ENCODE measurements around the gene BMP8A.
"Not testable (repeated sequence)": the region's sequence is repeated elsewhere in the genome, so short reads cannot be mapped to it uniquely, and the experiment has no call there.

BMP8A gene

DNA sequence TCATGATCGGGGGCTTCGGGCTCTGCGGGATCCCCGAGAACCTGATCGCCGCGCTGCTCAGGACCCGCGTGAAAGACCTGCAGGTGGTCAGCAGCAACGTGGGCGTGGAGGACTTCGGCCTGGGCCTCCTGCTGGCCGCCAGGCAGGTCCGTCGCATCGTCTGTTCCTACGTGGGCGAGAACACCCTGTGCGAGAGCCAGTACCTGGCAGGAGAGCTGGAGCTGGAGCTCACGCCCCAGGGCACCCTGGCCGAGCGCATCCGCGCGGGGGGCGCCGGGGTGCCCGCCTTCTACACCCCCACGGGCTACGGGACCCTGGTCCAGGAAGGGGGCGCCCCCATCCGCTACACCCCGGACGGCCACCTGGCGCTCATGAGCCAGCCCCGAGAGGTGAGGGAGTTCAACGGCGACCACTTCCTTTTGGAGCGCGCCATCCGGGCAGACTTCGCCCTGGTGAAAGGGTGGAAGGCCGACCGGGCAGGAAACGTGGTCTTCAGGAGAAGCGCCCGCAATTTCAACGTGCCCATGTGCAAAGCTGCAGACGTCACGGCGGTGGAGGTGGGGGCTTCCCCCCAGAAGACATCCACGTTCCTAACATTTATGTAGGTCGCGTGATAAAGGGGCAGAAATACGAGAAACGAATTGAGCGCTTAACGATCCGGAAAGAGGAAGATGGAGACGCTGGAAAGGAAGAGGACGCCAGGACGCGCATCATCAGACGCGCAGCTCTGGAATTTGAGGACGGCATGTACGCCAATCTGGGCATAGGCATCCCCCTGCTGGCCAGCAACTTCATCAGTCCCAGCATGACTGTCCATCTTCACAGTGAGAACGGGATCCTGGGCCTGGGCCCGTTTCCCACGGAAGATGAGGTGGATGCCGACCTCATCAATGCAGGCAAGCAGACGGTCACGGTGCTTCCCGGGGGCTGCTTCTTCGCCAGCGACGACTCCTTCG, 24.0 kb downstream of the BMP8A start:
- not testable (repeated sequence) for H3K27ac ChIP-seq (ENCODE audit: low read depth, low read length); H3K27me3 ChIP-seq (ENCODE audit: low read length); H3K79me2 ChIP-seq (ENCODE audit: insufficient read depth, low read length); H2AFZ ChIP-seq (ENCODE audit: low read depth, low read length, severe bottlenecking); H3K9me2 ChIP-seq (replicated peaks; ENCODE audit: insufficient read depth, low read length); H3K36me3 ChIP-seq (ENCODE audit: low read length); H3K9me3 ChIP-seq (ENCODE audit: insufficient read depth, low read length); H3F3A ChIP-seq (ENCODE audit: insufficient read depth); H4K20me1 ChIP-seq (ENCODE audit: low read depth, low read length); H3K9ac ChIP-seq (ENCODE audit: low read length); H3K4me3 ChIP-seq (ENCODE audit: insufficient read depth, low read length, poor library complexity, severe bottlenecking); H3K4me2 ChIP-seq (ENCODE audit: low read depth, low read length, poor library complexity, severe bottlenecking)

DNA sequence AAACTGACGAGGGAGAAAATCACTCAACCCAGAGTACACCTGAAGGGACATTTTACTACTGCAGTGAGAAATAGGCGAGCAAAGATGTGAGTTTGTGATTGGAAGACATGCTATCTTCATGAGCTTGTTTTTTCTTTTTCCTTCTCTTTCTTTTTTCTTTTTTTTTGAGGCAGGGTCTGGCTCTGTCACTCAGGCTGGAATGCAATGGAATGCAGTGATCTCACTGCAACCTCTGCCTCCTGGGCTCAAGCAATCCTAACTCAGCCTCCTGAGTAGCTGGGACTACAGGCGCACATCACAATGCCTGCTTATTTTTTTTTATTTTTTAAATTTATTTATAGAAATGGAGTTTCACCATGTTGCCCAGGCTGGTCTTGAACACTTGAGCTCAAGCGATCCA, 25.4 kb downstream of the BMP8A start:
- H3K36me3 ChIP-seq (ENCODE audit: low read length); H3K4me3 ChIP-seq (ENCODE audit: insufficient read depth, low read length, poor library complexity, severe bottlenecking); H3K9ac ChIP-seq (ENCODE audit: low read length); H3K9me3 ChIP-seq (ENCODE audit: insufficient read depth, low read length); H2AFZ ChIP-seq (ENCODE audit: low read depth, low read length, severe bottlenecking); H3K79me2 ChIP-seq (ENCODE audit: insufficient read depth, low read length); H3K4me2 ChIP-seq (ENCODE audit: low read depth, low read length, poor library complexity, severe bottlenecking); H4K20me1 ChIP-seq (ENCODE audit: low read depth, low read length); H3F3A ChIP-seq (ENCODE audit: insufficient read depth); H3K27me3 ChIP-seq (ENCODE audit: low read length); H3K27ac ChIP-seq (ENCODE audit: low read depth, low read length); H3K9me2 ChIP-seq (replicated peaks; ENCODE audit: insufficient read depth, low read length): not testable (repeated sequence)

DNA sequence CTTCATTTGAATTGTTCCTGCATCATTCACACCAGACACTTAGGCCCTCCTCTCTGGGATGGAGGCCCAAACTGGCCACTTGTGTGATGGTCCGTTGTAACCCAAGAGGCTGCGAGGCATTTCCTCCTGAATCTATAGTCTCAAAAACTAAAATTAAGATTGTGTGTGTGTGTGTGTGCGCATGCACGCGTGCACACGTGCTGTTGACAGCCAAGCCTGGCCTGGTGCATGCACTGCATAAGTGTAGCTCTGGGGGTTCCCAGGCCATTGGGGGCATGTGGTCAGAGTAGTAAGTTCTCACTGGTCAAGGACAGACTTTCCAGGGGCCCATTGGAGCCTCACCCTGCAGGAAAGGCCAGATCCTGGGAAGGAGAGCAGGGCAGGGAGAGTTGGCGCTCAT, 26.5 kb downstream of the BMP8A start:
- H3K9ac ChIP-seq (ENCODE audit: low read length); H3K36me3 ChIP-seq (ENCODE audit: low read length); H3K27ac ChIP-seq (ENCODE audit: low read depth, low read length); H3K9me2 ChIP-seq (replicated peaks; ENCODE audit: insufficient read depth, low read length); H3F3A ChIP-seq (ENCODE audit: insufficient read depth); H3K9me3 ChIP-seq (ENCODE audit: insufficient read depth, low read length); H3K27me3 ChIP-seq (ENCODE audit: low read length); H3K79me2 ChIP-seq (ENCODE audit: insufficient read depth, low read length); H3K4me2 ChIP-seq (ENCODE audit: low read depth, low read length, poor library complexity, severe bottlenecking); H3K4me3 ChIP-seq (ENCODE audit: insufficient read depth, low read length, poor library complexity, severe bottlenecking); H2AFZ ChIP-seq (ENCODE audit: low read depth, low read length, severe bottlenecking); H4K20me1 ChIP-seq (ENCODE audit: low read depth, low read length): not testable (repeated sequence)

DNA sequence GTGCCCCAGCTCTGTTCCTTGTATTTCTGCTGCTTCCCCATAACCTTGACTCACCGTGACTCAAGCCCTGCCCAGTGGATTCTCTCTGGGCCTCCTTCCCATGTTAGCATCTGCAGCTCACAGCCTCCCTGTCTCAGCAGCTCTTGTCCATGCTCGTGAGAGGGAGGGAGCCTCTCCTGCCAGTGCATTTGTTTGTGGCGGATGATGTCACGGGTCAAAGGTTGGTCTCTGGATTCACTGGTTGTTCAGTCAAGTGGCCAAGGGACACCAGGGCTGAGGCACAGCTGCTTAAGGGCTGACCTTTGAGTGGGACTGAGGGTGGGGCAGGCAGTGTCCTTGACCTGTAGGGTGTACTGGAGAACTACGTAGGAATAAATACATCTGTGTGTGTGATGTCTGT, 27.9 kb downstream of the BMP8A start:
- not testable (repeated sequence) for H3K4me3 ChIP-seq (ENCODE audit: insufficient read depth, low read length, poor library complexity, severe bottlenecking); H3K79me2 ChIP-seq (ENCODE audit: insufficient read depth, low read length); H3K9me2 ChIP-seq (replicated peaks; ENCODE audit: insufficient read depth, low read length); H3K27ac ChIP-seq (ENCODE audit: low read depth, low read length); H3F3A ChIP-seq (ENCODE audit: insufficient read depth); H4K20me1 ChIP-seq (ENCODE audit: low read depth, low read length); H3K27me3 ChIP-seq (ENCODE audit: low read length); H3K36me3 ChIP-seq (ENCODE audit: low read length); H2AFZ ChIP-seq (ENCODE audit: low read depth, low read length, severe bottlenecking); H3K9me3 ChIP-seq (ENCODE audit: insufficient read depth, low read length); H3K9ac ChIP-seq (ENCODE audit: low read length); H3K4me2 ChIP-seq (ENCODE audit: low read depth, low read length, poor library complexity, severe bottlenecking)

DNA sequence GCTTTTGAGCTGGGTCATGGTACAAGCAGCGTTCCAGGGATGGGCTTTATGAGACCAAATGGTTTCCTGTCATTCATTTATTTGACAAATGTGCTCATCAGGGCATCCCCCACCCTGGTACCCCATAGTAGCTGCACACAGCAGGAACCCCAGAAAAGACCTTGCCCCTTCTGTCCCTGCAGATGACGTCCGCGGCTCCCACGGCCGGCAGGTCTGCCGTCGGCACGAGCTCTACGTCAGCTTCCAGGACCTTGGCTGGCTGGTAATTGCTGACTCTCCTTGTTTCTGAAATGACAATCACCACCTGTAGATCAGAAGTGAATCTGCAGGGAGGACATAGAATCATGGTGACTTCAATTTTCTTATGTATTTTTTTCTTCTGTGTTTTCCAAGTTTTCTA, 30.8 kb downstream of the BMP8A start:
- H3K9me3 ChIP-seq (ENCODE audit: insufficient read depth, low read length); H4K20me1 ChIP-seq (ENCODE audit: low read depth, low read length); H3K9ac ChIP-seq (ENCODE audit: low read length); H3K27me3 ChIP-seq (ENCODE audit: low read length); H3K27ac ChIP-seq (ENCODE audit: low read depth, low read length); H3K36me3 ChIP-seq (ENCODE audit: low read length); H3K9me2 ChIP-seq (replicated peaks; ENCODE audit: insufficient read depth, low read length); H3K79me2 ChIP-seq (ENCODE audit: insufficient read depth, low read length); H3K4me2 ChIP-seq (ENCODE audit: low read depth, low read length, poor library complexity, severe bottlenecking); H2AFZ ChIP-seq (ENCODE audit: low read depth, low read length, severe bottlenecking); H3K4me3 ChIP-seq (ENCODE audit: insufficient read depth, low read length, poor library complexity, severe bottlenecking); H3F3A ChIP-seq (ENCODE audit: insufficient read depth): not testable (repeated sequence)
